GM19025 (cell line): Measurements from ENCODE around the gene MACROH2A1.

Experiments used
- ATAC-seq: cut with Tn5 transposase; IDR thresholded peaks from one replicate; pipeline ENCODE4 v1.9.1; 2021; ENCODE audit warnings: mild to moderate bottlenecking, low read depth, moderate library complexity; ENCODE audit not compliant: unreplicated experiment

The MACROH2A1 gene

GRCh38 chr5:135436951-135437418 lies 38.0 kb upstream of the MACROH2A1 start:
- no peak for ATAC-seq

- no peak for ATAC-seq
Measured at GRCh38 chr5:135435467-135436330, 36.7 kb upstream of the MACROH2A1 start.

GRCh38 chr5:135434591-135435466 lies 35.8 kb upstream of the MACROH2A1 start:
- no peak for ATAC-seq

GRCh38 chr5:135433681-135434426 lies 34.8 kb upstream of the MACROH2A1 start:
- ATAC-seq, result no peak

GRCh38 chr5:135432113-135432512 lies 33.1 kb upstream of the MACROH2A1 start:
- ATAC-seq, result no peak

GRCh38 chr5:135430135-135430437 lies 31.1 kb upstream of the MACROH2A1 start:
- ATAC-seq, result no peak

DNA sequence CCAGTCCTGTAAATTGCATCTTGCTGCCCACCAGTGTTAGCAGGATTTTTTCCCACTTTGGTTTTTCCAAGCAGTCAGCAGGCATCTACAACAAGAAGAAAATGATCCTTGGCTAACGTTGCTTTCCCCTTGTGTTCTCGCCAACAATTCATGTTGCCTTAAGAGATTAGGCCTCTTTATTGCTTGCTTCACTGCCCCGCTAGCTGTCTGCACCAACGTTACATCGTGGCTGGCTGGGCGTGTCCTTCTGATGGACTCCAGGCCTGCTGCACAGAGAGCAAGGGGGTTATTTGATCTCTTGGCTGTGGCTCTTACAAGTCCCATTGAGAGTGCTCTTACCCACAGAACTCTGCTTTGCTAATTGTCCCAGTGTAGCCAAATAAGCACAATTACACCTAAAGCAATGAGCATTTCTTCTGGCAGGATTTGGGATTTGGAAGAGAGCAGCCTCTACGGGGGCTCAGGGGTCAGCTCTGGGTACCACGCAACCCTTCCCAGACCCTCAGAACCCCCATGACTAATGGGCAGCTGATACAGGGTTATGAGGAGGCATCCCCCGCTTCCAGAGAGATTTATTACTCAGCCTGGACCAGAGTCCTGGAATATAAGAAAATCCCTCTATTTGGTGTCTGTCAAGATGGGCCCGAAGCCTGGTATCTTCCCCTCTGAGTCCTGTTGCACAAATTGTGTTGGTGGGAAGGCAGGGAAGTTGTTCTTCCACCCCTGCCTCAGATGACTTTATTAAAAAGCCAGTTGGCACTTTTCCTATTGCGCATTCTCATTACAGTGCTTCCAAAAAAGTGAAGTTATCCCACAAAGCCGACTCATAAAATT lies 30.5 kb upstream of the MACROH2A1 start:
- ATAC-seq, result no peak

DNA sequence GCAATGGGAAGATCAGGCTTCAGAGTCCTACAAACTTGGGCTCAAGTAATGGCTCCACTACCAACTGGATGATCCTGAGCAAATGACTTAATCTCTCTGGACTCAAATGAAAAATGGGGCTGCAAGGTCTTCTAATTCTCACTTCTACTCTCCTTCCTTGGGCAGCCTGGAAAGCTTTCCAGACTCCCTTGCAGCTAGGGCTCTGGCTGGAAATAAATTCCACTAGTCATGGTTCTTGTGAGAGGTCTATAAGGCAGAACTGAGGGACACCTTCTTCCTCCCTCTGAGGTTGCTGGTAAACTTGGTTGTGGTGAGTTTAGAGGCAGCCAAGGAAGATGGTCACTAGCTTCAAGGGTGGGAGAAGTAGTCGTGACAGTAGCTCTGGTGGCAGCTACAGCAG lies 29.6 kb upstream of the MACROH2A1 start:
- ATAC-seq, result no peak

- ATAC-seq, result no peak
Measured at GRCh38 chr5:135426102-135427082, 27.4 kb upstream of the MACROH2A1 start.

DNA sequence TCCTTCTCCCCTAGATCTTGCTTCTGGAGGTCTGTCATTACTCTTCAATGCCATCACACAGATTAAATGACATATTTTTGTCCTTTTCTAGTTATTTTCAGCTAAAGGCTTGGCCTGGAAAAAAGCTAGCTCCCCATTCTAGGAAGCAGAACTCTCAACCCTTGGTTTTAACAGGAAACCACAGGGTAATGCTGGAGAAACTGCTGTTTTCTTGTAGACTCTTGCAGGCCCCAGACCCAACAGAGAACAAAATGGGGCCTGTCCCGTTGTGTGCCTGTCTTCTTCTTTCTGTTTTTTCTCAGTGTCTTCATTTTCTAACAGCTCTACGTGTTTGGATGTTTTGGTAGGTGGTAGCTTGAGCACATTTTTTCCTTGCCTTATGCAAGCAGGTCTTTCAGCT lies 26.6 kb upstream of the MACROH2A1 start:
- ATAC-seq, result no peak

DNA sequence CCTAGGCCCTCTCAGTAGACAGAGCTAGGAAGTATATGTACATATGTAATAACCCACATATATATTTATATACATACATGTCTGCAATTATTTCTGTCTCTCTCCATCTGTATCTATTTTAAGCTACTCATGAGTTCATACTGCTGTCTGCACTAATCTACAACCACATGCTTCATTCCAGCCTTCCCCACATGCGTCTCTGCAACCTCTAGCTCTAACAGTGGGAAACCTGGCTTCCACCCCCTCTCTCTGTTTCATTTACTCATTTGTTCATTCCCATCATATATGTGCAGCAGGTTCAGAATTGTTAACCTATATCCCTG lies 24.8 kb upstream of the MACROH2A1 start:
- ATAC-seq, result no peak

- no peak for ATAC-seq
Measured at GRCh38 chr5:135423146-135423845, 24.3 kb upstream of the MACROH2A1 start.

- no peak for ATAC-seq
Measured at GRCh38 chr5:135422419-135422818, 23.4 kb upstream of the MACROH2A1 start.

GRCh38 chr5:135417083-135417482 lies 18.1 kb upstream of the MACROH2A1 start:
- no peak for ATAC-seq

GRCh38 chr5:135405082-135405481 lies 6.1 kb upstream of the MACROH2A1 start:
- ATAC-seq, result no peak

GRCh38 chr5:135402031-135402430 lies 3.0 kb upstream of the MACROH2A1 start:
- no peak for ATAC-seq

DNA sequence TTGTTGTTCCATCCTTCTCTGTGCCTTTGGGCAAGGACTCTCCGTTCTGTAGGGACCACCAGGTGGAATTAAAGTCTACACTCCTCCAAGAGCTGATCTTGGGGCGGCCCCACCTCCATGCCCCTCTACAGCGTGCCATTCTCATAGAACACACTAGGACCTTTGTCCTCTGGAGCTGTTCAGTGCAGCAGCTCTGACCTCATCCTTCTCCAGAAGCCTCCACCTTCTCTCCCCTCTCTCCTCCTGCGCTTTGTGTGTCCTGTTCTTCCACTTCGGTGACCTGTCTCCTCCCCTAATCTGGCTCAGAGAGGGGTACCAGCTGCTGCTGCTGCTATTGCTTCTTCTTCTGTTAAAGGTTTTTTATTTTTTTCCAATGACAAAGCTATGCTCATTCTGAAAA lies 1.8 kb upstream of the MACROH2A1 start:
- ATAC-seq, result no peak

DNA sequence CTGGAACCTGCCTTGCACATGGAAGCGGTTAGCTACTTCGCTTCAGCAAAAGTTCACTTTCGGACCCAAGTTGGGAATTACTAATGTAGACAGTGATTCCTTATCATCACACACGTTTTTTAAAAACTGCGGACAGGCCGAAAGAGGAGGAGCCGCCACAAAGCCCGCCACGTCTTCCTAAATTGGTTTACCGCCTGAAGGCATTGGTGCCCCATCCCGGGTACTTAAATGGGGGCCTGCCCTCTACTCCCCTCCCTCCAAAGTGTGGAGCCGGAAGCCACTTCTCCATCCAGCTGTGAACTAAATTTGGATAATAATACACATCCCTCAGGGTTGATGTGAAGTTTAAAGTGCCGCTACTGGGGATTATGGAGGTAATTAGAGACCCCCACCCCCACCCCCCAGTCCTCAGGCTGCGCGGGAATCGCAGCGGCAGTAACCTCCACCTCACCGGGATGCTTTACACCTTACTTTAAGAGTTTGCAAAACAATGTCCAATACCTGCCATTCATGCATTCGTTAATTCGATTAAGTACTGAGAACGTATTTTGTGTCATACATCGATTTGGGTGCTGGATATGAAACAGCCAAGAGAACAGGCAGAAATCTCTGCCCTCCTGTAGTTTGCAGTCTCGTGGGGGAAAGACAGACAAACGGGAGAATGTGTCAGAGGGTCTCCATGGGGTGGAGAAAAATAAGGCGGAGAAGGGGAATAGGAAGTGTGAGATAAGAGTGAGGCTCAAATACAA lies 937 bp upstream of the MACROH2A1 start:
- no peak for ATAC-seq
